COLO668 (cell line): ENCODE results near the gene PPP1R3G.
"Not testable (repeated sequence)": the region's sequence is repeated elsewhere in the genome, so short reads cannot be mapped to it uniquely, and the experiment has no call there.

Source experiments
- DNase-seq: peaks from one replicate; lab custom pipeline; 2025; ENCODE audit not compliant: unreplicated experiment; lab: John Stamatoyannopoulos, UW

The PPP1R3G gene

GRCh38 chr6:5116243-5116991 is 31.3 kb downstream of the PPP1R3G start:
- DNase-seq = no peak

- DNase-seq = no peak
Observed at GRCh38 chr6:5119090-5119951, 34.2 kb downstream of the PPP1R3G start.

GRCh38 chr6:5120011-5120410 is 34.9 kb downstream of the PPP1R3G start:
- DNase-seq = no peak

- not testable (repeated sequence) for DNase-seq
Observed at GRCh38 chr6:5120543-5120942, 35.4 kb downstream of the PPP1R3G start.

- DNase-seq = no peak
Observed at GRCh38 chr6:5121479-5121878, 36.3 kb downstream of the PPP1R3G start.

GRCh38 chr6:5121956-5122355 is 36.8 kb downstream of the PPP1R3G start:
- DNase-seq = no peak

GRCh38 chr6:5122504-5123112 is 37.5 kb downstream of the PPP1R3G start:
- no peak for DNase-seq

- DNase-seq = no peak
Observed at GRCh38 chr6:5123296-5124143, 38.4 kb downstream of the PPP1R3G start.

- DNase-seq = no peak
Observed at GRCh38 chr6:5124526-5124925, 39.4 kb downstream of the PPP1R3G start.

GRCh38 chr6:5125152-5126006 is 40.2 kb downstream of the PPP1R3G start:
- no peak for DNase-seq

- no peak for DNase-seq
Observed at GRCh38 chr6:5126214-5126613, 41.1 kb downstream of the PPP1R3G start.

- DNase-seq = no peak
Observed at GRCh38 chr6:5127106-5127687, 42.1 kb downstream of the PPP1R3G start.

GRCh38 chr6:5128351-5128750 is 43.2 kb downstream of the PPP1R3G start:
- no peak for DNase-seq

- DNase-seq = no peak
Observed at GRCh38 chr6:5130135-5130866, 45.2 kb downstream of the PPP1R3G start.

GRCh38 chr6:5132731-5133130 is 47.6 kb downstream of the PPP1R3G start:
- DNase-seq = no peak

- no peak for DNase-seq
Observed at GRCh38 chr6:5133943-5134342, 48.8 kb downstream of the PPP1R3G start.

GRCh38 chr6:5135788-5136376 is 50.7 kb downstream of the PPP1R3G start:
- peak; percentile 26 for DNase-seq

- DNase-seq = no peak
Observed at GRCh38 chr6:5136851-5137250, 51.7 kb downstream of the PPP1R3G start.
